NCI-H69 (cell line): Measurements from ENCODE around the gene FRMD4A.
"Not testable (repeated sequence)": the region's sequence is repeated elsewhere in the genome, so short reads cannot be mapped to it uniquely, and the experiment has no call there.

Source experiments
- DNase-seq: peaks from one replicate; lab custom pipeline; 2025; lab: John Stamatoyannopoulos, UW

FRMD4A gene

DNA sequence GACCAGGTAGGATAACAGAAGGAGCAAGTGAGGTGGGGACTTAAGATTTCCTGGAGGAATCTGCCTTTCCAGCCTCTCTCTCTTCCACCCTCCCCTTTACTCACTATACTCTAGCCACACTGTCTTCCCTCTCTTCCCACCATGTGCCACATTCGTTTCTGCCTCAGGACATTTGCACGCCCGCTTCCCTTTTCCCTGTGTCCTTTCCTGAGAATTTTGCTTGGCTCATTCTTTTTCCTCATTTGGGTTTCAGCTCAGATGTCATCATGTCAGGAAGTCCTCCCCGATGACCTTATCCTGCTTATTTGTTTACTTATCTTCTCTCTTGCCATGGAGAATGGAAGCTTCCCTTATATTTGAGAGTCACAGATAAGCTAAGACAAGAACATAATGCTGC lies 380.2 kb downstream of the FRMD4A start:
- DNase-seq, result no peak

DNA sequence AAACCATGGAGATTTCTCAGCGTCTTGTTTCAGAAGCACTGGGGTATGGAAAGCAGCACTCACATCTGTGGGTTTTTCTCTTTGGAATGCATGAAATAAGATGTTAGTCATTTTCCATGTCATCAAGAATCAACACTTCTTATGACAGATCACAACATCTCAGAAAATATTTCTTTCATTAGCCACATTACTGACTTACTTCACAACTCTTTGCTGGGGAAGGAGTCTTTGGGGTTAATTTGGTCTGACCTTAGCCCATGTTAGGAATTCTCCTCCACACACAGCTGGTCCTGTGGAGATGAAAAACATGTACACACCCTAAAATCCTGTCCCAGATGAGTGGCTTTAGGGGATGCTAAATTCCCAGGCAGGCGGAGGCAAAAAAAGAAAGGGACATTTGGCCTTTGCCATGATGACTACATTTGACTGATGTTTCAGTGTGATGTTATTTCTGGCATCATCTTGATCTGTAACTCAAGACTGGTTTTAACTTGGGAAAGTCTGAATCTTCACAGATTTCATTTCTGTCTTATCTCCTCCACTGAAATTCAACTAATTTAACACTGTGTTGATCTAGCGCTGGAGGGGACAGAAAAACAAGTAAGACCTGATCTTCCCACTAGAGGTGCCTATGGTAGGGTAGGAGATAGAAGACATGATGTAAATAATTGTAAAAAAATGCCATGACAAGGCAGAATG lies 380.7 kb downstream of the FRMD4A start:
- no peak for DNase-seq

DNA sequence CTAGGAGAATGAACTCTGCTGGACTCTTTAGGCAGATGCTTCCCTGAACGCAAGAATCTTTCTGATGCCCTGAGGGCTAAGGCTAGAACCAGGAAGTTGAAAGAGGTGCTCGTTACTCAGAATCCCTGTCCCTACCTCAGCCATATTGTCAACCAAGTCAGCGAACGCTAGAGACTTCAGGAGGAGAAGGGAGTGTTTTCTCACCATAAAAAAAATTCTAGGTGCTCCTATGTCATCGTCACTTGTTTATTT lies 384.6 kb downstream of the FRMD4A start:
- peak; percentile 74 for DNase-seq

DNA sequence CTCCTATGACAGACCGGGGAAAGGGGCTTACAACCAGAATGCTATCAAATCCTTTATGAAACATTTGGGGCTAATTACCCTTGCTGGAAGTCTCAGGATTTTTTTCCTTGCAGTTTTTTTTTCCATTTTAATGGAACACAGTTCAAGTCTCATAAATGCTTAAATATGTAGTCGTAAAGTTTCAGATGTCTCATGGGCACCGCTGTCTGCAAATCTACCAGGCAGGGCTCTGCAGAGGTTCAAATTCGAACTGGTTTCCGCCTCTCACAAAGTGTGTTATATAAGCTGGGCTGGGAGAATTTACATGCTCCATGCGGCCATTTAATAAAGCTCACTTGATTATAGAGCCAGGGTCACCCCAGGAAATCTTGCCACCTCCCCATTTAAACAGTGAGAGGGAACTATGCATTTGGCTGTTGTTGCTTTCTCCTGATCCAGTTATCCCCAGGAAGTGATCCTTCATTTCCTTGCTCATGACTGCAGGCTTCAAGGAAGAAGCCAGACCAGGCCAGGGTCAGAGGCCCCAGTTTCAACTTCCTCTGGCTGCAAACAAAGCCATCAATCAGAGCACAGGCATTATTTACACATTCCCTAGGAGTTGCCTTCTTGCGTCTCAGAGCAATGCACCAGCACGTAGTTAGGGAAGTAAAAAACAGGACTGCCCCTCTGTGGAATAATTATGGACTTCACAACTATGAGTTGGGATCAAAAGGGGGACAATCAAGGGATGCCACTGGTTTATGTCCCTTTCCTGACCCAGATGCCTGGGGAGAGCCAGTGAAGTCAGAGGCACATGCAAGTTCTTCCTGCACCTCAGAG lies 385.1 kb downstream of the FRMD4A start:
- DNase-seq, result peak; percentile 74

DNA sequence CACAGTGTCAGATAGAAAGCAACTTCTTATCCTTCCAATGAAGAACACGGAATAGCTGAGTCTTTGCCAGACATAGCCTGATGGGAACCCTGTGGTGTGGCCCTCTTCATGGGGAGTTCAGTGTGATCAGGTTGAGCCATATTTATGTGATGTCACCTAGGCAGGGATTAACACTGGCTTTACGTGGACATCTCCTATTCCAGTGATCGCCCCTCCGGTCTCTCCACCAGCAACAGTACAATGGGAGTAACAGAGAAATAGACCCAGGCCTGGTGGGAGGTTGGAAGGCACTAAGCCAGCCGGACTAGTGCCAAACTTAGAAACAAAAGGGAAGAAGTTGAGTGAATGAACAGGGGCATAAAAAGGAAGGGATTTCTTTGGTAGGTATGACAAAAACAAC lies 385.9 kb downstream of the FRMD4A start:
- DNase-seq, result no peak

DNA sequence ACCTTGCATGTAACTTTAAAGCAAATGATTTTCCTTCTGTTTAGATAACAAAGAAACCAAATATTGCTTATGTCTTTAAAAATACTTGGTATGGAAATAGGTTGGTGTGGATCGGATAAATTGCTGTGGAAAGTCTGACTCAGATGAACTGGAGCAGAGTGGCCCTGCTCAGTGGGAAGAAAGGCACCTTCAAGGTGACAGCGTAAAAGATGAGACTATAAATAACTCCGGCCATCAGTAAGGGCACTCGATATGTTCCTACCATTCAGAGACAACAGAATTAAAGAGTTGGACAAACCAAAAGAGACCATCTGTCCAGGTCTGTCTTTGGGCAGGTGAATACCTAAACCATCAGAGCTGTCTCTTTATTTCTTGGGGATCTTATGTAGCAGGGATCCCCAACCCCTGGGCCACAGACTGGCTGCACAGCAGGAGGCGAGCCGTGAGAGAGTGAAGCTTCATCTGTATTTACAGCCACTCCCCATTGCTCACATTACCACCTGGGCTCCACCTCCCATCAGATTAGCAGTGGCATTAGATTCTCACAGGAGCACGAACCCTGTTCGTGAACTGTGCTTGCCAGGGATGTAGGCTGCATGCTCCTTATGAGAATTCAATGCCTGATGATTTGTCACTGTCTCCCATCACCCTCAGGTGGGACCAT lies 386.9 kb downstream of the FRMD4A start:
- DNase-seq, result peak; percentile 15

DNA sequence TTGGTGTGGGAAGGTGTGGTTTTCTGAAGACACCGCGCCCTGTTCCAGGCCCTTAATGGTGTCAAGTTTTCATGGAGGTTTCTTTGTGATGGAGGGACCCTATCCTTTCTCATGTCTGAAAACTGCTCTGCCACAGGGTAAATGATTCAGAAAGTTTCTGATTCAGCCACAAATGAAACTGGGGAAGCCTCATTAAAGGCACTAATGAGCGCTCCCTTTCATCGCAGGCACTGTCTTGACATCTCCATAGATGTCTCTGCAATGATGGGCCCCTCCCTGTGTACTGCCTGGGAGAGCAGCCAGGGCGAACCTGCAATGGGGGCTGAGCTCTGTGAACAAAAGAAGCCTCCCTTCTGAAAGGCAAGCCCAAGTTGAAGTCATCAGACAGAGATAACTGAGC lies 388.7 kb downstream of the FRMD4A start:
- DNase-seq, result no peak

DNA sequence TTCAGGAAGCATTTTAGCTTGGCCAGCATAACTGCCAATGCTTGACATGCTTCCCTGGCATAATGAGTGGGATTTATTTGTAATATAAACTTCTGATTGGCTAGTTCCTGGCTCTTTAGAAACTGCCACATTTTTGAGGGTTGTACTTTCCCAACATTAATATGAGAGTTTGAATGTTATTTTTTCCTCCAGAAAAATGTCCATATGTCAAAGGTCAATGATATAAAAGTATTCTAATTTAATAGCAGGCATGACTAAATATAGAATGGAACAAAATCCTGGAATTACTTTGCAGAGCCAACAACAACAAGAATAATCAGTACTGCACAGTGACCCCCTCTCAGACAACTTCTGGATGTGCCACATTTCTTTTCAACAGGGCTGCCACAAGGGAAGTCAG lies 391.3 kb downstream of the FRMD4A start:
- DNase-seq, result no peak

DNA sequence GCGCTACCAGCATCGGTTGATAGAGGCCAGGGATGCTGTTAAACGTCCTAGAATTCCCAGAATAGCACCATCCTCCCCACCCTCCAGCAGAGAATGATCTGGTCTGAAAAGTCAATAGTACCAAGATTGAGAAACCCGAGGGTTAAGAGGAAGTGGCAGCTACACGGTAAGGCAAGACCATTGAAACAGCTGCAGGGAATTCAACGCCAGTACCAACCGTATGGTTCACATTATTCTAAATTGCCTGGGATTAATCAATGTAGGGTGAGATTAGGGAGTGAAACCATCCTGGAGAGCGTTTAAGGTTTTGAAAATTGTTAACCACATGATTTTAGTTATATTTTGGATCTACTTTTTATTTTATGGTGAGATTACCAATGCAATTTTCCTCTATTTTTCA lies 391.8 kb downstream of the FRMD4A start:
- DNase-seq, result no peak

DNA sequence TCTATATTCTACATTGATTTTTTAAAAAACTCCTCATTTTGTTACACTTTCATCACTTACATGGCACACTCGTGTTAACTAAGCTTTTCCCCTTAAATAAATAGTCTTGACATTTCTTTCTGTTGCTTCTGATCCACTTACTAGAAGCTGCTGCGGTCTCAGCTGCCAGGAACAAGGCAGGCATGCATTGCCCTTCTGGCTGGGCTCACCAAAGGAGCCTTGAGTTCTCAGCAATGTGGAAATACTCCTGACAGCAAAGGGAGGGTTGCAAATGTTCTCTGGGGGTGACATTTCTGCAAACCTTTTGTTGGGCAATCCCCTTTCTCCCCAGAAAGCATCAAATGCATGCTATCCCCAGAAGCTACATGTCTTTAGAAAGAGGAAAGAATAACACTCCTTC lies 393.9 kb downstream of the FRMD4A start:
- DNase-seq, result no peak

DNA sequence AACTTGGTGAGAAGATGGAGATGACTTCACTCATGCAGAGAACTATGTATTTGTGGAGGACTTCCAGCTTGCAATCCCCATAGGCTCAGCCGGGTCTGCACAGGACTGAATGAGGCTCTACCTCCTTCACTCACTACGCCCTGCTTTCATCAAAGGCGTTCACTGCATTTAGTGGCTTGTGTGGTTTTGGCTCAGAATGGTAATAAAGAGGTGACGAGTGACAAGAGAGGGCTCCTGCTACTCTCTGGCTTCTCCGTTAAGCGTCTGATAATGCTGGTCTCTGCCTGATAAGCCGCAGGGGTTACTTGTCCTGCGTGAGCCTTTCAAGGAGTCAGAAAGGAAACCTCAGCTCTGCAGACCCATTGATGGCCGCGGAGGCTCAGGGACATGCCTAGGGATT lies 400.6 kb downstream of the FRMD4A start:
- no peak for DNase-seq

DNA sequence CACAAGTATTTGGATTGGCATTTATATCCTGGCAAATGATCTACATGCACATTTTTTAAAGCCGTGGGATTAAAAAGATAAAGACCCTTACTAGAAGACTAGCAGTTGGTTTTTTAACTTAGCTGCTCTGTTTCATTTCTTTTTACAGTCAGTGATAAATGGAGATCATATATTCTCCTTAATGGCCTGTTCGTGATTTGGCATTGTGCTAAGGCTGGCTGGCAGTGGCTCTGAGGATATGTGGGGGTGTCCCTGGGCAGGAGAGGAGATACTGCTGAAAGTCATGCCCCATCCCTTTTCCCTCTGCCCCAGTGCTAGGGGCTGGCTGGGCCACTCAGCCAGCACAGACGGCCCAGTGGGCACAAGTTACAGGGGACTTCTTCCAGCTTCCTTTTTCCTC lies 402.3 kb downstream of the FRMD4A start:
- no peak for DNase-seq

DNA sequence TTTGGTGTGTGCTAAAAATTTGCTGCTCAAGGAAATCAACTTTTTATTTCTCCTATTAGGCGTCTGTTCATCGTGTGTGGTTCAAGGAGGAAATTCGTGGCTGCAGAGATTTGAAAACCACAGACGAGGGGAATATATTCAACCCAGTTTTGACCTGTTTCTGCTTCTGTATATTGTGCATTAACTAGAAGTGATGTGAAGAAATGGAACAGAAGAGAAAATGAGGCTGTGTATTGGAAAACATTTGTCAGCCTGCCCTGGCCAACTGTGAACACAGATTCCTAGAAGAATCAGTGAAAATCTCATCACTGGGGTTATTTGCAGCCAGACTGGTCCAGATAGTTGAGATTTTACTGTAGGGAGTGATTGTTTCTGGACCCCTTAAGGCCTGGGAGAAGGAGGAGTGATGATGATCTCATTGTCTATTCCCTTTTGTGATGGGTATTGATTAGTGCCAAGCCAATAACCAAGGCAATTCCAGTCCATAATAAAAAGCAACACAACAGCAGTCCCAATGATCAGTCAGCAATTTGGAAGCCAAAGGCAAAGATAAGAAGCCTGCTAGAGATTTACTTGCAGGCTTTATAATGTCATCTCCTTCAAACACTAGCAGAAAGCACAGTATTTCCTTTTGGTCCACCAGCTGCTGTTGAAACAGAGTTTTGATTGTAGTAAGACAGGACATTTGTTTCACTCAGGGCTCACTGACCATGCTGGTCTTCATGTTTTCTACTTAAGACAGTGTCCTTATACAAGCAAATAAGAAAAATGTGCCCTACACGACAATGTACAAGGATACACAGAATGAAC lies 404.5 kb downstream of the FRMD4A start:
- DNase-seq, result no peak

DNA sequence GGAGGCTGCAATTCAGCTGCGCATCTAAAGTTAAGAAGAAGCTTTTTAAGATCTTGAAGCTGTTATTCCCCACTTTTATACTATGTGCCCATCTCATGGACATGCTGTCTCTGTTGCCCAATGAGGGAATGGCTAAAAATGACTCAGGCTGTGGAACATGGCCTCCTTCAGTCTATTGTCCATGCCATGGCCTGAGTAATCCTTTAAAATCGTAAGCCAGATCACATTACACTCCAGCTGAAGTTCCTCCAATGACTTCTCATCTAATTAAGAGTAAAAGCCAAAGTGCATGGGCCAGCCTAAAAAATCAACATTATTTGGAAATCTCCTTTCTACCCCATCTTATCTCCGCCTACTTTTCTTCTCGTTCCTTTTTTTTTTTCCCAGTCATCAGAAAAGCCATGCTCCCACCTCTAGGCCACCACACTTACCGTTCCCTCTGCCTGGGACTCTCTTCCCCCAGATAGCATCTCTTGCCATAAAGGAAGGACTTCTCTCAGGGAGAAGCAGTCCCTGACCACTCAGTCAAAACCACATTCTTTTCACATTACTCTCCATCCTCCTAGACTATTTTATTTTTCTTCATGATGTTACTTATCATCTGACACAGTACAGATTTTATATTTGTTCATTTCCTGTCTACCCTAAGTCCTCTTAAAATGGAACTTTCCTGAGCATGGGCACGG lies 406.5 kb downstream of the FRMD4A start:
- no peak for DNase-seq

DNA sequence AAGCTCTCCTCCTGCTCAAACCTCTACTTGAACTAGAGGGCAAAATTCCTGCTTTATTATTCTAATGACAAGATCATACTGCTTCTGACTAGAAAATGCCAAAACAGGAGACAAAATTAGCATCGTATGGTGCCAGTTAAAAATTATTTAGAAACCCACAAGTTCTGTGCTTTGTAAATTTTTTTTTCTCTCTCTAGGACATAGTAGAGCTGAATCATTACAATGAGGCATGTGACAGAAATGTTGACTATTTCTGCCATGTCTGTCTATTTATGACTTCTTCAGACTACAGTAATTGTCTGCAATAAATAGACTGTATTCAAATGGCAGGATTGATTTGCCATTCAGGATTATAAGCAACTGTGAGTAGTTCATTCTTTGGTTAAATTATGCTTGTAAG lies 408.1 kb downstream of the FRMD4A start:
- no peak for DNase-seq

DNA sequence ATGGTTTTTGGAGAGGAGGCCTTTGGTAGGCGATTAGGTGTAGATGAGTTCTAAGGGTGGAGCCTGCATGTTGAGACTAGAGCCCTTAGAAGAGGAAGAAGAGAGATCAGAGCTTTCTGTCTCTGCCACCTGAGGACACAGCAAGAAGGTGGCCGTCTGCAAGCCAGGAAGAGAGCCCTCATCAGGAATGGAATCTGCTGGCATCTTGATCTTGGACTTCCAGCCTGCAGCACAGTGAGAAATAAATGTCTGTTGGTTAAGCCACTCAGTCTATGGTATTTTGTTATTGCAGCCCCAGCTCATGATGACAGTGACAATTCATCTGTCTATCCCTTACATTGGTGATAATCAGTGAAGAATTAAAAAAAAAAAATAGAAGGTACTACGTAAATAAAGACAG lies 408.8 kb downstream of the FRMD4A start:
- no peak for DNase-seq

DNA sequence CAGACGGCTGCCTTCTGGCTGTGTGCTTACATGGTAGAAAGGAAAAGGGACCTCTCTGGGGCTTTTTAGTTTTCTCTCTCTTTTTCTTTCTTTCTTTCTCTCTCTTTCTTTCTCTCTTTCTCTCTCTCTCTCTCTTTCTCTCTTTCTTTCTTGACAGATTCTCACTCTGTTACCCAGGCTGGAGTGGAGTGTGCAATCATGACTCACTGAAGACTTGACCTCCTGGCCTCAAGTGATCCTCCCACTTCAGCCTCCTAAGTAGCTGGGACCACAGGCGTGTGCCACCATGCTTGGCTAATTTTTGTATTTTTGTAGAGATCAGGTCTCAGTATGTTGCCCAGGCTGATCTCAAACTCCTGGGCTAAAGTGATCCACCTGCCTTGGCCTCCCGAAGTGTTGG lies 409.6 kb downstream of the FRMD4A start:
- DNase-seq, result not testable (repeated sequence)

DNA sequence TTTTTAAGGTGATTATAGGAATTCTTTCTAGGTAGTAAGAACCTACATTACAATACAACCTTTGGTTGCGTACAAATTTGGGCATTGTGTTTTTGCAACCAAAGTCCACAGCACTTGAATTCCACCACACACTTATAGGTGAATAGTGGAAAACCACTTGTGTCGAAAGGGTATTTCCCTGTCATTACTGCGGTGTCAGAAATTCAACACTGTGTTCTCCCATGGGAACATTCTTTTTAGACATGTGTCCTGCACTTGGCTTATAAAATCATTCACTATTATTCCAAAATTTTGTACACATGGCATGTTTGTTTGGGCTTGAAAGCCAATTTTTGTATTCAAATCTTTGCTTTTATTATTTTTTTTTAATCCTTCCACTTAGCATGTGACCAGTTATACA lies 410.3 kb downstream of the FRMD4A start:
- DNase-seq, result no peak

DNA sequence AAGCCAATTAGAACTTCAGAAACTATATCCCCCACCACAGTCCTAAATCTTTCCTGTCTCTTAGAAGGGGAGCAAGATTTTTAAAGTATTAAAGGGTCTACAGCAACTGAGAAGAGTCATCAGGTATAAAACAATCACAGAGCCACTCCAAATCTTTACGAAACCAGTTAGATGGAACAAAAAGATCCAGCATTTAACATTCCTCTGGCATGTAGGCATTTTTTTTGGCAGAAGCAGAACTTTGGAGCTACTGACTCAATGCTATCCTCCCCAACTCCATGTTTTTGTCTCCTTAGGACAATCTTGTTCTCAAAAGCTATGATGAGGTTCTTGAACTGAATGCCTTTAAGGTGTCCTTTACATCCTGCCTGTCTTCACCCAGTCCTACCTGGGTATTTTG lies 410.7 kb downstream of the FRMD4A start:
- no peak for DNase-seq

DNA sequence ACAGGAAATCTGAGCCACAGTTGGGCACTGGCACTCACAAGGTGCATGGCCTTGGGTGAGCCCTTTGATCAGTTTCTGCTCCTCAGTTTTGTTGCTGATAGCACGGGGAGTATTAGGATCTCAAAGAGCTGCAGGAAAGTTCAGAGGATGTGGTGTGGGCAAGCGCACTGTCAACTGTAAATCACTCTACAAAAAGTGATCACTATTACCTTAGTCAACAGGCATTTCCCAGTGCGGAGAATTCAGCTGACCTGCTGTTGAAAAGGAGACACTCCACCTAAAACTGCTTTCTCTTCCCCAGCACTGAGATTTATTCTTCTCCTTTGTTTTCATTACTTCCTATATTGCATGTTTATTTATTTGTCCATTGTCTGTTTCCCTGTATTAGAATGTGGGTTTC lies 412.9 kb downstream of the FRMD4A start:
- no peak for DNase-seq

DNA sequence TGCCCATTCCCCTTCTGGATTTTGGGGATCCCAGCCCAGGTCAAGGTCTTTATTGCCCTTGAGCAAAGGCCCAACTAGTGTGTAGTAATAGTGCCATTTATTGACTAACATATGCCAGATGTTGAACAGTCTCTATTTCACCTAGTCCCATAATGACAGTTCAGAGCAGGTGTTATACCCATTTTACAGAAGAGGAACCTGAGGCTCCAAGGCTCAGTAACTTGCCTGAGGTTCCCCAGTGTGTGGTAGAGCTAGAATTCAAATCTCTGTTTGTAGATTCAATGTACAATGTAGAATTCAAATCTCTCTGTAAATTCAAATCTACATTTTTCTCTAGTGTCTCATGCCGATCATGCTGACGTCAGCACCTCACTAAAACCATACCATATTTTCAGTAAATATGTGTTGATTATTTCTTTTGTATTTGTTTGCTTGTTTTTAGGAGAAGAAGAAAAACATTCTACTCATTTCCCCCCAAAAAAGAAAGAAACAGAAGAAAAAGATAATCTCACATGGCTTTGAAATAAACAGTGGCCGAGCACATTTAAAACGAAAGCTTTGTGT lies 414.3 kb downstream of the FRMD4A start:
- DNase-seq, result no peak

DNA sequence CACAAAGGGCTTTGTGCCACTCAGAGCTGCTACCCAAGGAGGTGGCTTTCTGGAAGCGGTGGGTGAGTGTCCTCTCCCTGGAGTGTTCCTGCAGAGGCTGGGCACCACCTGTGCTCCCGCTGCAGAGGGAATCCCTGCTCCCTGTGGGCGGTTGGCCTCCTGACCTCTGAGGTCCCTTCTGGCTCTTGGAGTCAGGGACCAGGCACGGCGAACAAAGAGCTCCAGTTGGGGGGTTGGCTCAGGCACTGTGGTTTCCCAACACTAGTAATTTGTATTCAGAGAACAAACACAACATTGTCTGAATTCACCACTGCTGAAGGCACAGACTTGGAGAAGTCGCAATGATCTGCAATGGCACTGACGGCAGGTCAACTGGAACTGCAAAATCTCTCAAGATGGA lies 415.0 kb downstream of the FRMD4A start:
- peak; percentile 47 for DNase-seq
